LNCAP (cell line): ENCODE results near the gene MFN2.

ENCODE experiments used
- TF ChIP-seq, protein P1 (sequence below): fragments of 450-650 bp; IDR thresholded peaks from 2 replicates; pipeline ENCODE4 v1.5.1; 2017; ENCODE audit warnings: mild to moderate bottlenecking

MFN2 gene

DNA sequence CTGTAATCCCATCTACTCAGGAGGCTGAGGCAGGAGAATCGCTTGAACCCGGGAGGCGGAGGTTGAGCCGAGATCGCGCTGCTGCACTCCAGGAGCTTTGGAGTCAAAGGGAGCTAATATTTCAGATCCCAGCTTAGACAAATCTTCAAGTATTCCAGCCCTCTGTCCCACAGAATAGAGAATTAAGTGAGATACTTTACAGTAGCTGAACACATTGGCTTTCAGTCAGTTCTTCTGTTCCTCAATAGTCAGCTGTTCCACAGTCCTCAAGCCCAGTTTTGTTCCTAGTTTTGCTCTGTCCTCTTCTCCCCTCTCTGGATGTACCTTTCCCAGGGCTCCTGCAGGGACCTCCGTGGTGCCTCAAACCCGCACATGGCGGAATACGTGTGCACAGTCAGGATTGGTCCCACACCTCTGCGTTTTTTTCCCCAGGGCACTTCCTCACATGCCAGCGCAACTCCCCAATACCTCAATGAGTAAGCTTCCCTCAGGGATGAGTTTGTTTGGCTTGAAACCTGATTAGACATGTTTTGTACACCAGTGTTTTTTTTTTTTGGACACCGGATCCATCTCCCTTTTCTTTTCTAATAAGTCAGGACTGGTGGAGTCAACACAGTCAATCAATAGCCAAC, 1.2 kb downstream of the MFN2 start:
- TF ChIP-seq, protein P1, sequence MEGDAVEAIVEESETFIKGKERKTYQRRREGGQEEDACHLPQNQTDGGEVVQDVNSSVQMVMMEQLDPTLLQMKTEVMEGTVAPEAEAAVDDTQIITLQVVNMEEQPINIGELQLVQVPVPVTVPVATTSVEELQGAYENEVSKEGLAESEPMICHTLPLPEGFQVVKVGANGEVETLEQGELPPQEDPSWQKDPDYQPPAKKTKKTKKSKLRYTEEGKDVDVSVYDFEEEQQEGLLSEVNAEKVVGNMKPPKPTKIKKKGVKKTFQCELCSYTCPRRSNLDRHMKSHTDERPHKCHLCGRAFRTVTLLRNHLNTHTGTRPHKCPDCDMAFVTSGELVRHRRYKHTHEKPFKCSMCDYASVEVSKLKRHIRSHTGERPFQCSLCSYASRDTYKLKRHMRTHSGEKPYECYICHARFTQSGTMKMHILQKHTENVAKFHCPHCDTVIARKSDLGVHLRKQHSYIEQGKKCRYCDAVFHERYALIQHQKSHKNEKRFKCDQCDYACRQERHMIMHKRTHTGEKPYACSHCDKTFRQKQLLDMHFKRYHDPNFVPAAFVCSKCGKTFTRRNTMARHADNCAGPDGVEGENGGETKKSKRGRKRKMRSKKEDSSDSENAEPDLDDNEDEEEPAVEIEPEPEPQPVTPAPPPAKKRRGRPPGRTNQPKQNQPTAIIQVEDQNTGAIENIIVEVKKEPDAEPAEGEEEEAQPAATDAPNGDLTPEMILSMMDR, result no peak

DNA sequence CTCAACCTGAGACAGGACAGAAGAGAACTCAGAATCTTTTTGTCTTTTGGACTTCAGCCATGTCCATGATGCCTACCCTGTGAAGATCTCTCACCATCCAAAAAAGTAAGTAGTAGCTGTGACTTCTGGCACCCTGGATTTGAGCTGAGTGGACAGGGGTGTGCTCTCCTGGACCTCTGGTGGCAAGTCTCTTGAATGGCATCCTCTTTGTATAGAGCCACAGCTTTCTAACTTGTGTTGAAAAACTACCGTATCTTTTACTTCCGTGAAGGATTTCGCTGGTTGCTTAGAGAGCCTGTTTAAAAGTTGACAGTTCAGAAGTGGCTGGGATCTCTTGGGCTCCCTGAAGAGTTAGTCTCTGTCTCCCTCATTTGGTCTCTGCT, 1.8 kb downstream of the MFN2 start:
- TF ChIP-seq, protein P1, result peak; percentile 37; the same call in 1 of the 2 replicates

DNA sequence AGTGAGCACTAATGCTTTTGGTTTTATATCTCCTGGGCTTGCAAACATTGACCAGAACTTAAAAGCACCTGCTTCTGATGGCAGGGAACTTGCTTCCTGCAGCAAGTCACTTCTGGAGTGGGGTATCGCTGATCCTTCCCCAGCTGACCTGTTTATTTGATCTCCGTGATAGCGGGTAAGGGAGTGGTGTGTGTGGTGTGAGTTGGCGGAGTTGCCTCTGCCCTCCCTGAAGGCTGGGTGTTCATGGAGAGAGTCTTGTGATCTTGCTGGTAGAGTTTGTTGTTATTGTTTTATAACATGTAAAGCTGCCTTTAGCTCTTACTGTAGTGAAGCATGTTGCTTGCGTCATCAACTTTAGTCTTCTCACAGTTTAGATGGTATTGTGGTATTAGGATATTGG, 3.9 kb downstream of the MFN2 start:
- TF ChIP-seq, protein P1, result no peak

DNA sequence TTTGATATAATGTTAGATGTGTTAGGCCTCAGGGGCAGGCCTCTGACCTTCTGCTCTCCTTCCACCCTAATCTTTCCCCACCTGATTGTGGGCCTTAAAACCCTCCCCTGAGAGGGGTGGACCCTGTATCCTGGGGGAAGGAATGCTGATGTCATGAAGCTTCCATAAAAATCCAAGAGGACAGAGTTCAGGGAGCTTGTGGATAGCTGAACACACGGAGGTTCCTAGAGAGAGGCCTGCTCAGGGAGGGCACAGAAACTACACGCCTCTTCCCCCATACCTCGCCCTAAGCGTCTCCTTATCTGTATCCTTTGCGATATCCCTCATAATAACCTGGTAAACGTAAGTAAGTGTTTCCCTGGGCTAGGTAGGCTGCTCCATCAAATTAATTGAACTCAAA, 4.3 kb downstream of the MFN2 start:
- TF ChIP-seq, protein P1, result no peak

DNA sequence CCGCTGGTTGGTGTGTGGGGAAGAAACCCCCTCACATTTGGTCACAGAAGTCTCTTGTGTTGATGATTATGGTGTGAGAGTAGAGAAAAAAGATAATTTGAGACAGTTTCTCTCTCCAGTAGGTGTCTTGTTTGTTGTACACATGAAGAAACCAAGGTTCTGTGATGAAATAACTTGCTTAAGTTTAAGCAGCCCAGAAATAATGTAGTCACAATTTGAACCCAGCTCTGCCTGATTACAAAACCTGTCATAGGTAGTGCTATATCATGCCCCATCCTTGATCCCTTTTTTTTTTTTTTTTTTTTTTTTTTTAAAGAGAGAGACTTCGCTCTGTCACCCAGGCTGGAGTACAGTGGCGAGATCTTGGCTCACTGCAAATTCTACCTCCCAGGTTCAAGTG, 4.9 kb downstream of the MFN2 start:
- TF ChIP-seq, protein P1, result no peak

DNA sequence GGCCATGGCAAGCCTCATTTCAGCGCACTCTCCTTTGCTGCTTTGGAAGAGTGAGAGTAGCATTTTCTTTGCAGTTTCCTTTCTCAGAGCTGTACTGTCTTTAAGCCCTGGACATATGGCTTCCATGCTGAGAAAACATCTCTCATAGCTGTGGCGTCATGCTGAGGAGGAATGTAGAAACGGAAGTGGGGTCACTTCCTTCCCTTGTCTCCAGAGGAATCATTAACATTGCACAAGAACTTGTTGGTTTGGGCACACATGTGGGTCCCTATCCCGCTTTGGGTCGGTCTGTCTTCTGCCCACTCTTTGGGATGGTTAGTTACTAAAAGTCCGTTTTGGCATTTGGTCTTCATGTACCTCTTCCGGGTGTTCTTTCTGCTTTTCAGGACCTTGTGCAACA, 5.6 kb downstream of the MFN2 start:
- TF ChIP-seq, protein P1, result no peak

DNA sequence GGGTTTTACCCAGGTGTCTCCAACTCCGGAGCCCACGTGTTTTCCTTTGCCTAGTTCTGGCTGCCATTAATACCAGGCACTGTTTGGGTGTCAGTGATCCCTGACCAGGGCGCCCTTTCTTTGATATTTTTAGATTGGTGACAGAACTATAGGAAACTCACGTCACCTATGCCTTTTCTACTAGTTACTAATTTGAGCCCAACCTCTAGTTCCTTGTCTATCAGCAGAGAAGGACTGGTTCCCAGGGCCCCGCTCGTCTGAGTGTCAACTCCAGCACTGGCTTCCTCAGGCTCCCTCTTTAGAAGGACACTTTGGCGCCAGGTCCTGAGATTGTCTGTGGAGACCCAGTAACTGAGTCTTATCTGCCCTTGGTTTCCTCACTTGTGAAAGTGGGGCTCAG, 9.4 kb downstream of the MFN2 start:
- TF ChIP-seq, protein P1, result no peak
